SK-N-MC (cell line): Measurements from ENCODE around the gene GSS.

Source experiments
- EZH2 ChIP-seq: fragments of 200-600 bp; sonication (generic); IDR thresholded peaks from one replicate; pipeline ENCODE4 v1.6.1; 2017; ENCODE audit warnings: antibody characterized with exemption
- POLR2AphosphoS5 ChIP-seq: IDR thresholded peaks from 2 replicates; pipeline ENCODE4 v1.6.1; 2012; ENCODE audit warnings: mild to moderate bottlenecking, low read depth, low read length, borderline replicate concordance

- TF ChIP-seq EZH2, result no peak
- no peak for TF ChIP-seq POLR2AphosphoS5
Observed at GRCh38 chr20:34928411-34928810, 27.2 kb downstream of the GSS start.
